NCI-H1417 (cell line): ENCODE data around the gene ITGA5.

ENCODE experiments used
- DNase-seq, 3 experiments: peaks; one replicate each; lab custom pipeline; 2025; lab: John Stamatoyannopoulos, UW

The ITGA5 gene

DNA sequence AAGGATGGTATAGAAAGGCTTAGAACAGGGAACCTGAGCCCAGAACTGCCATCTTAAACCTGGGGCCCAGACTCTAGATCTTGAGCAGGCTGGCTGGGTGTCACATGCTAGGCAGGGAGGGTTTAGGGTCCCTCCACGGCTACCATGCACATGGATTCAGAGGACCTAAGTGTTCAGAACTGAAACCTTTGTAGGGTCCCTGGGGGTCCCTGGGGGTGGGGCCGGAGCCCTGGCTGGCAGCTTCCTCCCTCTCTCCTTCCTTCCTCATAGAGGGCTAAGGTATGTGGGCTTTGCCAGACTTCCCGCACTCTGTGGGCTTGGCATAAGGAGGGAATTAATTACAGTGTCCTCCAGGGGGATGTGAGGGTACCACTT is 29.9 kb downstream of the ITGA5 start:
- no peak for DNase-seq

DNA sequence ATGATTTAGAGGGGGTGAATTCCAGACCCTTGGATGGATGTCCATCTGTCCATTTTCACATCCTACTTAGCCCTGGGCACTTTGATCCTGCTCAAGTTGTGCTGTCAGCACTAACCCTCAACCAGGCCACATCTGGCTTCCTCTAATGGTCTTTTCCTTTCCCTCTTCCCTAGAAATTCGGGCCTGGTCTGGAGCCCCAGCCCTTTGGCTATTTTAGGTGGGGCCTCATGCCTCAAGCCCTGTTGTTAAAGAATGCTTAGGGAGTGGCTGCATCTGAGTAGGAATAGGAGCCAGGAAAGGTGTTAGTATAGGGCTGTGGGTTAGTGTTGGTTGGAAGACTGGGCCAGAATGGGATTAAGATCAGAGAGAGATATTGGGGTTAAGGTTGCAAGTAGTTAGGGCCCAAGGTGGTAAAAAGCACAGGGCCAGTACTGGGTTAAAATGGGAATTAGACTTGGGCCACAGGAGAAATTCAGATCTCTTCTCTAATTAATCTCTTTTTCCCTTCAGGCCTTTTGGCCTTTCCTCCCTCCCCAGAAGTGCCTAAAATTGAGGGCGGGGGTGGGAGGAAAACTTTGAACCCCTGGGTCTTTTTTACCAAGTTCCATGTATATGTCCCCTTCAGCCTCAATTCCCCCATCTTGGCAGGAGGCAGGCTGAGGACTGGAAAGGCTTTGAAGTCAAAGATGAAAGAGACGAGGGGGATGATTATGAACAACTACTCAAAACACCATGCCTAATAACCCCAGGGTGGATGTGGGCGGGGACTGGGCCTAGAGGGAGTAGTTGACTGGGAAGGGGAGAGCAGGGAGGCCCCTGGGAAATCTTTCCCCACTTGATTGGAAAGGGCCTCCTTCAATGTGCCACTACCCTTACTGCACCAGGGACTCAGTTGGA is 30.6 kb downstream of the ITGA5 start:
- DNase-seq = peak in 2 of 3 experiments; percentile 21 to 28

DNA sequence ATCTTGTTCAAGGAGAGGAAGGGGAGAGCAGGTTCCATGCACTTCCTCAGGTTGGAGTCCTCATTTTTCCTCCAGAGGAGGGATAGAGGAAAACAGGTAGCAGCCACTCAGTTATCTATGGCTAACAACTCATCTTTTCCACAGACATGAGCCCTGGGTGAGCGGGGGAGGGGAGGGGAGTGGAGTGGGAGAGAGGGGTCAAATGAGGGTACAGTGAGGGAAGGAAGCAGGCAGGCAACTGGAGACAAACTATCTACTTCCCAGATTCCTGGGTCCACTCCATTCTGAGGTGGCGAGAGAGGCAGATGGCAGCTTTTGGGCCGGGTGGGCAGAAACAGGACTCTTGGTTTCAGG is 32.0 kb downstream of the ITGA5 start:
- peak in 1 of 3 experiments; percentile 30 for DNase-seq

DNA sequence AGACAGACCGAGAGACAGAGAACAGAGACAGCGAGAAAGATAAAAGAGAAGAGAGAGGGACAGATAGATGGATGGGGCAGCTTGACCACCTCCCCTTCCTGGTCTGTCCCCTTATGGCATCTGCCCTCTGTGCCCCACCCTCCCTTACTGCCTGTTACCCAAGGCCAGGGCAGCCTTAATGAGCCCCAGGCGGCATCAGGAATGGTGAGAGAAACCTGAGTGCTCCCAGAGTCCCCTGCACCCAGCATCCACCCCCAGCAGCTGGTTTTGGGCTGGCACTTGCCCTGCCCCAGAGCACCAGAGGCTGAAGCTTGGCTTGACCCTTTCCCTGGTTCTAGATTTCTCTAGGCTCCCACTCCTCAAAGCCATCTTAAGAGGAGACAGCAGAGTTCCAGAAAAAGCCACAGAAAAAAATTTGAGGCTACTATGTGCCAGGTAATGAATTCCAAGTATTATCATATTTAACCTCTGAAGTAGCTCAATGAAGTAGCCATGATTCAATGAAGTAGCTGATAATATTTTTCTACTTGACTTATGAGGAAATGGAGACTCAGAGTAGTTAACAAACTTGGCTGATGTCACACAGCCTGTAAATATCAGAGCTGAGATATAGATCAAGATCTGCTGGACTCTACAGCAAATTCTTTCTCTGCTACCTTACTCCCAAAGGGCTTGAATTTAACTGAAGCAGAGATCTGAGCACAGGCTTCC is 32.5 kb downstream of the ITGA5 start:
- DNase-seq = no peak

DNA sequence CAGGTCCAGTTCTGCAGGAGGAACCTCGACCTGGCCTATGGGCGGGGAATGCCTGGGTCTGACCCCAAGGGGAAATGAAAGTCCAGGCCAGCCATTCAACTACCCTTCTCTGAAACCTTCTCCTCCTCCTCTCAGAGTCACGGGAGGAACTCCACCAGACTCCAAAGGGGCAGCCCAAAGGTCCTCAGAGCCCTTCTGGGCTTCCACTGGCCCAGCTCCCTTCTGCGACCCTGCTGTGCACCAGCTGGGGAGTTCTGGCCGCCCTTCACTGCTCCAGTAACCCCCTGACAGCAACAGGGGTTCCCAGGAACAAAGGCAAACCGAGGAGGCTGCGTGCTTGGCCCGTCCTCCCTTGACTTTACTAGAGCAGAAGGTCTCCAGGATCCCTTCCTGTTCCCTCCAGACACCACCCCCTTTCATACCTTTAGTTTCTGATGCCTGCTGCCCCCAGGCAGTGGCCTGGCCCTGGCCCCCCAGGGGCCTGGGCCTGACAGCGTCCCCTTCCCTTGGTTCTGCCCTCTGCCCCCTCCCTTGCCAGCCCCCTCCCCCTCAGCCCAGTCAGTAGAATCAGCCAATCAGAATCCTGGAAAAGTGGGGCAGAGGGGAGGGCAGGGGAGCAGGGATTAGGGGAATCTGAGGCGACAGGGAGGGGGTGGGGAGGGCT is 33.7 kb downstream of the ITGA5 start:
- no peak for DNase-seq

DNA sequence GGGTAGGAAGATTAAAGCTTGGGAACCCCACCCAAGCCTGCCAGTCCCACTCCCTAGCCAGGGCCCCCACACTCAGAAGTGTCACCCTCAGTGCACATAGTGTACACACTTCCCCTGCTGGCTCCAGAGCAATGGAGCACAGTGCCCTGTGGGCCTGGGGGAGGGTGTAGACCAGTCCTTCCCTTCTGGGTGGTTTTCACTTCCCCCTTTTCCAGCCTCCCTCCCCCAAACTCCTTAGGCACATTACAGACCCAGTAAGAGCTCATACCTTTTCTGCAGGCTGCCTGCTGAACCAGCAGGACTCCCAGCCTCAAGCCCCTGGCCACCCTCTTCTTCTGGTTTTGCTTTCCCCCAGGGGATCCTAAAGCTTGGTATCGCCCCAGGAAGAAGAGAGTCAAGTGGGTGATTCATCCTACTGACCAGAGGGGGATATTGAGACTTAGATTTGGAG is 34.5 kb downstream of the ITGA5 start, which contains the start of gene ZNF385A:
ZNF385A (minus strand) TSS at position 143 of the 451 bp plus-strand sequence. CDS start 219 bp downstream, outside the sequence.
- DNase-seq = no peak

DNA sequence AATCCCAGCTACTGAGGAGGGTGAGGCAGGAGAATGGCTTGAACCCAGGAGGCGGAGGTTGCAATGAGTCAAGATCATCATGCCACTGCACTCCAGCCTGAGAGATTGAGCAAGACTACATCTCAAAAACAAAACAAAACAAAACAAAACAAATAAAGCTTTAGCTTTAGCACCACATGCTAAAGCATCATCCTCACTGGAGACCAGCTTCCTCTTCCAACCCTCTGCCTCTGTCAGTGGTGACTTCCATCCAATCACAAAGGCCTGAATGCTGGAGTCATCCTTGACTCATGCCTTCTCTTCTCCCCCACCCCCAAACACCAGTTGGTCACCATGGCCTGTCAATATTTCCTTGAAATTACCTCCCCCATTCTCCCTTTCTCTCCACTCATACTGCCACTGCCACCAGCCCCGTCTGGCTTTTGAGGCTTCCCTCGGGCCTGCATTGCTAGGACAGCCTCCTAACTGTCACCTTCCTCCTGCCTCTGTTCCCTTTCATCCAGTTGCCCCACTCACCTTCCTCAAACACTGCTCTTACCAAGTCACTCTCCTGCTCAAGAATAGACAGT is 35.9 kb downstream of the ITGA5 start:
- no peak for DNase-seq

DNA sequence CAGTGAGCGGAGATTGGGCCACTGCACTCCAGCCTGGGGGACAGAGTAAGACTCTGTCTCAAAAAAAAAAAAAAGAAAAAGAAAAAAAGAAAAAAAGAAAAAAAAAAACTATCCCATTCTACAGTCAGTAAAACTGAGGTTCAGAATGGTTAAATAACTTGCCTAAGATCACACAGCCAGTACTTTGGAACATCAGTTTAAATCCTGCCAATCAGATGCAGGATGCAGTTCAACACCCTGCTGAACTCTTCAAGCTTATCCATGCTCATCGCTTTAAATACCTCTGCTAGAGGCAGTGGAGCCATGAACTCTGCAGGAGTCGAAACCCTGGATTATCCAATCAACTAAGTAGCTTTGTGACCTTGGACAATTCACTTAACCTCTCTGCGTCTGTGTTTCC is 37.9 kb downstream of the ITGA5 start:
- DNase-seq = no peak

DNA sequence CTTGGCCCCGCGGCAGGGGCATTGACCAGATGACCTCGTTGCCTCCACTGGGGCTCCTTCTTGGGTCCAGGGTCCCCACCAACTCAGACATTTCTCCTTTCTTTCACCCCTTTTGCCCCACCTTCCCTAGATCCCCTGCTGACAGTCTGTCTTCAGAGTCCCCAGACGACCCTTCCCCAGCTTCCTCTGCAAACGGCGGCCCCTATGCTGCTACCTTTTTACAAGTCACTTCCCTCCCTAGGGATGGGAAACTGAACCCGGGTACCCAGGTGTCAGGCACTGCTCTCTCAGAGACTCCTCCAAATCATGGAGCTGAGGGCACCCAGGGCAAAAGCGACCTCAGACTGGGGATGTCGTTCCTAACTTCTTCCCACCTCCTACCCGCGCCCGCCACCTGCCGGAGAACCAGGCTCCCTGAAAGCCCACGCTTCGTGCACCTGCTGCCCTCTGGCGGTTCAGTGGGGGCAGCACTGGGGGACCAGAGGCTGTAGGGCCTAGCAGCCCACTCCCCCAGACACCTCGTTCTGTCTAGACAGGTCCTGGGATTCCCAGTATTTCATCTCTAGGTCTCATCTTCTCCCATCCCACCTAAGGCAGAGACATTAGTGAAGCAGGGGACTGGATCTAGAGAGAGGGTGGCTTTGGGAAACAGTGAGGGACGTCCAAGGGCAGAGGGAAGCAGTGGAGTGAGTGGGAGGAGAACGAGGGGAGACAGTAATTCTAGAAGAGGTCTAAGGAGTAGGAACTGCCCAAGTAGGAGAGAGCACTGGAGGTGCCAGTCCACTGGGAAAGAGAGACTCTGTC is 39.5 kb downstream of the ITGA5 start:
- DNase-seq = peak; percentile 75 to 93 (median 87)

DNA sequence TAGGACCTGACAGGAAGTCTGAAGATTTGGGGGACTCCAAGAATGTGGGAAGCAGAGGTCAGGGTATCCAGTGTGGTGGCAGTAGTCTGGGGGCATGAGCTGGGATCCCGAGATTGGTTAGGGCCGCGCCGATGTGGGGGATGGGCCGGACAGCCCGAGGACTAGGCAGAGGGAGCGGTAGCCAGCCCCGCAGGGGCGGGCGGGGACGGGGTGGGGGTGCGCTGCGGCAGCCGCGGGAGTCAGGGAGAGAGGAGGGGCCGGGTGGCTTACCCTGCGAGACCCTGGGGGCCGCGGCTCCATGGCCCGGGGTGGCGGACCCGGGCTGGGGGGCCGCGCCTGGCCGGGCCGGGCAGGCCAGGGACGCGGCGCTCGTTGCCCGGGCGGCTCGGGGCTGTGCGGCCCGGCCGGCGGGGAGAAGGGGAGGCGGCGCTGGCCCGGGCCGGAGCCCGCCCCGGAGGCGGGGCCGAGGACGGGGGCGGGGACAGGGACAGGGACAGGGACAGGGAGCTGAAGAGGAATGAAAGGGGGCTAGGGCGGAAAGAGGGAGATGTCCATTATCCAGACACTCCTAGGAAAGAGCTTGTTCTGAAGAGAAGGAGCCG is 40.2 kb downstream of the ITGA5 start:
- DNase-seq = peak; percentile 48 to 52 (median 48)

DNA sequence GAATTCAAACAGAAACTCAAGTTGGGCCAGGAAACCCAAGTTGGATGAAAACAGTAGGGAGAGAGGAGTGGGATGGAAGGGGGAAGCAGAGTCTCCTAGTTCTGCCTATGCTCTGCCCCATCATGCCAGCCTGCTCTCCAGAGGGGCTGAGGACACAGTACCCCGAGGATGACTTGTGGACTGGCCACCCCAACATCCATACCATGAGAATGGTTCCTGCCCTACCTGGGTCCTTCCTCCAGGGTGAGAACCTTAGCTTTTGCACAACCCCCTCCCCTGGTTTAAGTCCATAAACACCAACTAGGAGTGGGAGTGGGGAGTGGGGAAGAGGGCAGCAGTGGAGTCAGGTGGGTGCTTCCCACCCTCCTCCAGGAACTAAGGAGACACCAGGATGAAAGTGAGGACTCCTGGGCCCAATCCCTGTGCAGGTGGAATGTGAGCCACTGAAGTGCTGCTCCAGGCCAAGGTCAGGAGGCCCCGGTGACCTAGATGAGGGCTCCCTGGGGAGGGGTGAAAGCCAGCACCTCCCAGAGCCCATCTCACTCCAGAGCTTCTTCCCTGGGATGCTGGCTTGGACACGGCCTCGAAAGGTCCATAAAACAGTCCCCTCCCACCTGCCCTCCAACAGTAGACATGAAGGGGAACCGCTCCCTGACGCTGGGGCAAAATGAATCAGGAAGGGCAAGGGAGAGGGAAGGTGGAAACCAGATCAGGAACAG is 41.1 kb downstream of the ITGA5 start:
- DNase-seq = no peak

DNA sequence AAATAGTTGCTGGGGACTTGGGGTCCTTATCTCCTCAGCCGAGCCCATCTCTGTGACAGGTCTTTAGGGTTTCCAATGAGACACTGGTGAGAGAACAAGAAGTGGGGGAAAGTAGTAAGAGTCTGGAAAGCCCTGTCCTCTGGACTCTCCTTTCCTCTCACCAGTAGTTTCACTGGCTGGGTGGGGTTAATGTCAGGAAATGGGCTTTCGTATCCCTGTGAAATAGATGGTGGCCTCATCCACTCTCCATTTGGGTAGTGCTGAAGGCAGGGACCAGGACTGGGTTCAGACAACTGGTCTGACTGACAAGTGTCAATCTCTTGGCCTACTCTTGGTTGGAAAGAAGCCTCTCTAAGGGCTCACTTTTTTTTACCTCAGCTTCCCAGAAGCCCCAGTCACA is 42.1 kb downstream of the ITGA5 start:
- DNase-seq = no peak

DNA sequence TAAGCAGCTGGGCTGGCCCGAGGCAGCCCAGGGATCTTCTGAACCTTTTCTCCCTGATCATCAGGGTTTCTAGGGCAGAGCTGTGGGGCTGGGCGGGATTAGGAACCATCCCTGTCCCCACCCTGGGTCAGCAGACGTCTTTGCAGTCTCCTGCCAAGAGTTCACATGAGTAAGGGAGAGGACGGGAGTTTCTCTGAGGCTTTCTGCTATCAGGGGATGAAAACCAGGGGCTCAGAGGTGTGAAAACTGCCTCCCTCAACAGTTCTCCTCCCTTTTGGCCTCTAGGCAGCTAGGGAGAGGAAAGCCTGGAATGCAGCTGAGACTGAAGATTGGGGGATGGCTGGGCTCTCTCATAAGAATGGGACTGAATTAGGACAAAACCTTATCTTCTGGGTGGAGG is 42.5 kb downstream of the ITGA5 start:
- no peak for DNase-seq

DNA sequence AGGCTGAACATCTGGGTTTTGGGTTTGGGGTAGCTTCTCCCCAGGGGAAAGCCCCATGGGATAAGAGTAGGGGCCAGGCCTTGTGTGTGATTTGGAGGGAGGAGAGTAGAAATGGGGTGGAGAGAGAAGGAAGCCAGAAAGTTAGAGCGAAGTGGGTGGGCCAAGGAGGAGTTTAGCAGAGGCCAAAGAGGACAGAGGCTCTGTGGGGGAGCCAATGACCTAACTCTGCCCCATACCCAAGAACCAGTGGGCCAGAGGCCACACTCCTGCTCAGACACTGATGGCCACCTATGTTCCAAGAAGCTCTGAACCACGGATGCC is 43.8 kb downstream of the ITGA5 start:
- DNase-seq = no peak

DNA sequence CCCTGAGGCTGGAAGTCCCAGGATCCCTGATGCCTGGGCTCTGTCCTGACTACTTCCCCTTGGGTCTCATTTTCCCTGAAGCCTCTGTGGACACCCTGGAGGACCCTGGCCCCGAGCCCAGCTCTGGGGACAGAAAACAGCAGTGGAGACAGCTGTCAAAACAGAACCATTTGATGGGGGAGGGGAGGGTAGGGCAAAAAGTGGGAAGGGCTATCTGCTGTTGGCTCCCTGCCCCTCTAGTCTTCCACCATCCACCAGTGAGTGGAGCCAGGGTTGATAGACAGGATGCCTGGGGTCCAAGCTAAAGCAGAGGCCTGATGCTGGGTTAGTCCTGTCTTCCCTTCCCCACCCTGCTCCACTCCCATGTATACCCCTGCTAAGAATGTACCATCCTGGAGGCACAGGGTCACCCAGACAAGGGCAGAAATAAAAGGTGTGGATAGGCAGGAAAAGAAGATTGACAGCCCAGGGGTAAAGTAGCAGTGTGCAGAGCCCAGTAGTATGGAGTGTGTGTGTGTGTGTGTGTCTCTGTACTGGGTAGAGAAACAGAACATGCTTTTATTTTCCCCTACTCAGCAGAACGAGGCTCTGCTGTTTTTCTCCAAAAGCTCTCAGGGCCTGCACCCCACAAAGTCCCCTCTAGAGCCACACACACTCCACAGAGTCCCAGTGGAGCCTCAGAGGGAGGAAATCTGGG is 44.4 kb downstream of the ITGA5 start:
- peak in 2 of 3 experiments; percentile 69 to 89 for DNase-seq

DNA sequence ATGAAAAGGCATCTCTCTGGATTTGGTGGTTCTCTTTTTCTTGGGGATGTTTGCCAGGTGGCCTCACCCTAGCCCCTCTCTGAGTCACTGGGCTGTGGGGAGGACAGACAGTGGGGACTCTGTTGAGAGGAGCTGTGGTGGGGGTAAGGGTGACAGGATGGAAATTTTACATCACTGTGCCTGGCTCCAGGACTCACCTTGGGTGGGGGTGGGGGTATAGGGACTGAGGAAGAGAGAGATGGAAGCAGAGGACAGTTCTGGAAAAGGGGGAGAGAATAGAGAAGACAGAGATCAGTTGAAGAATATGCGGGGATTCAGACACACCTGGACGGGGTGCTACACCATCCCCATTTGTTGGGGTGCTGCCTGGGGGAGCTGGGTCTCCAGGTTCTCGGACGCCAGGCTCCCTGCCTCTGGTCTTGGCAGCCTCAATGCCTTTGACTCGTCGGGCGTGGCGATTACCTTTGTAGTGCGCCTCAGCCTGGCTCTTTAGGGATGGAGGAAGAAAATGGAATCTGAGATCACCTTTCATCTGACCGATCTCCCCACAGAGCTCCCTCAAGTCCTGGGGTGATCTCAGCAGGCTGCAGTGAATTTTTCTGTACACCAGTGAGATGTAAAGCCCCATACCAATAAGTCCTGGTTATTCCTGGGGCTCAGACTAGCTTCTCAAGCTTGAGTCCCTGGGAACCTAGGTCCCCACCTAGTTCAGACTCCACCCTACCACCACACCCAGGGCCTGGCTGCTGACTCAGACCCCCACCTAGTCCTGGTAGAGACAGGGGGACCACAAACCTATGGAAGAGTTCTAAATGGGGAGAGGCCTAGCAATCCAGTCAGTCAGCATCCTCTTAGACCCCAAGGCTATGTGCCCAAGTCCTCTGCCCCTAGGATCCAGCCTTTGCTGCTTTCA is 45.2 kb downstream of the ITGA5 start:
- no peak for DNase-seq

DNA sequence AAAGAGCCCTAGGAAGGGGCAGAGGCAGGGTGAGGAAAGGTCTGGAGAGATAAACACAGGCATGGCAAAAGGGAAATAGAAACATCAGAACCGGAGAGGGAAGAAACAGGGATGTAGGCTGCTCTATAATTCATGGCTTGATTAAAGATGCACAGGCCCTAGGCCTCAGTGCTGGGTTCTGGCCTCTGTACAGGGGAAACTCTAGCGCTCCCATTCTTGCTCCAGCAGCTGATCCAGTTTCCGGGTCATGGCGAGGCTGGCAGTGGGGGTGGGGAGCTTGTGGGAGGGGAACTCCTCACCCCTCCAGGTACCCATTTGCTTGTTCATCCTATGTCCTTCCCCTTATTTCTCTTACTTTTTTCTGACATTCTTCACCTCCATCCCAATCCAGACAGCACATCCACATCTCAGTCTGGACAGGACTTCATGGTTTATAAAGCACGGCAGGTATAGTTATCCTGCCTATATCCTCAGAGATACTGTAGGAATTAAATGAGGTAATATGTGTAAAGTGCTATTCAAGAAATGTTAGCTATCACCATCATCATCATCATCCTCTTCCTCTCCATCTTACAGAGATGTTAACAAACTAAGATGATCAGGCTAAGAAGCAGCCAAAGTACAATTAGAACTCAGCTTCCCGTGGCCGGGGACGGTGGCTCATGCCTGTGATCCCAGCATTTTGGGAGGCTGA is 46.8 kb downstream of the ITGA5 start:
- no peak for DNase-seq
